GM18505 (cell line): ENCODE data around the gene ETV6.
"Not testable (repeated sequence)": the region's sequence is repeated elsewhere in the genome, so short reads cannot be mapped to it uniquely, and the experiment has no call there.

Experiments used
- ATAC-seq: cut with Tn5 transposase; IDR thresholded peaks from one replicate; pipeline ENCODE4 v1.9.1; 2021; ENCODE audit not compliant: unreplicated experiment
- POLR2A ChIP-seq: IDR thresholded peaks from 4 replicates; pipeline ENCODE4 v1.6.1; 2011; ENCODE audit warnings: borderline replicate concordance; ENCODE audit not compliant: insufficient read depth, insufficient read length; ENCODE audit errors: extremely low read depth

The ETV6 gene

DNA sequence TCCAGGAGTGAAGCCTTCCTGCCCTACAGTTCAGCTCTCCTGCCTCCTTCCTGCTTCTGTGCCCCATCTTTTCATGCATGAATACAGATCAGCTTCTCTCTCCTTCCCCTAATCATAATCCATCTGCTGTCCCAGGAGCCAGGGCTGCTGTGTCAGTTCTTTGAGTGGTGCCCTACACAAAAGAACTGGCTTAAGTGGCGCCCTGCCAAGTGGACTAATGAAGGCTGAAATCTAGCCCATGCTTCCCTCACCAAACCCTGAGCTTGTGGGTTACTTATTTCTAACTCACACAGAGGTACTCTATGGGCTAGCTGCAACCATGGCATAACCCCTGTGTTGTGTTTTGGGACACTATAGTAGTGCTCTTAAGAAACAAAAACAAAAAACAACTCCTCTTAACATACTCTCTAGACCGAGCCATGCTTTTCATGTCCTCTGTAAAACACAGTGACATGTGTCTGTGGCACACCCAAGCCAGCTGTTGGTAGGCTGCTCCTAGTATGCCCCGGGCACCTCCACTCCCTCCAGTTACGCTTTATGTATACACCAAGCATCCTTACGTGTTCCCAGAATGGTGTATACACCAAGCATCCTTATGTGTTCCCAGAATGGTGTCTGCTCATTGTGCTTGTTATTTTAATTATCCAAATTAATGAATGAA, 19.3 kb upstream of the ETV6 start:
- no peak for TF ChIP-seq POLR2A
- no peak for ATAC-seq

GRCh38 chr12:11631288-11631687, 18.2 kb upstream of the ETV6 start:
- ATAC-seq = no peak
- TF ChIP-seq POLR2A = no peak

DNA sequence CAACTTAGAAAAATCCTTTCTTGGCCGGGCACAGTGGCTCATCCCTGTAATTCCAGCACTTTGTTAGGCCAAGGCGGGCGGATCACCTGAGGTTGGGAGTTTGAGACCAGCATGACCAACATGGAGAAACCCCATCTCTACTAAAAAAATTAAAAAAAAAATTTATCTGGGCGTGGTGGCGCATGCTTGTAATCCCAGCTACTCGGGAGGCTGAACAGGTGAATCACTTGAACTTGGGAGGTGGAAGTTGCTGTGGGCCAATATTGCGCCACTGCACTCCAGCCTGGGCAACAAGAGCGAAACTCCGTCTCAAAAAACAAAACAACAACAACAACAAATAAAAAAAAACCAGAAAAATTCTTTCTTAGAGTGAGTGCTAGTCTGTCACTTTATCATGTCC, 17.6 kb upstream of the ETV6 start:
- ATAC-seq = not testable (repeated sequence)

DNA sequence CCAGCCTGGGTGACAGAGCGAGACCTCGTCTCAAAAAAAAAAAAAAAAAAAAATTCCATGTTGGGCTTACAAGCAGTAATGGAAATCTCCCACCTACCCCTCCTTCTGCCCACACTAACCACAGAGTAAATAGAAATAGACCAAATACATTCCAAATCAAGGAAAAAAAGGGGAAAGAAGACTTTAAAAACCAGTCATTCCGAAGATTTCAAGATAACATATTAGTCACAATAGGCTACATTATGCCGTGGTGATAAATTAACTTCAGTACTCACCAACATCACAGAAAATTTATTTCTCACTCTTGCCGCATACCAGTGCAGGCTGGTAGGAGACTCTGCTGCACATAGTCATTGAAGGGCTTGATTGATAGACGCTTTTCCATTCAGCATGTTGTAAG, 15.5 kb upstream of the ETV6 start:
- no peak for ATAC-seq
- no peak for TF ChIP-seq POLR2A

- no peak for TF ChIP-seq POLR2A
- ATAC-seq = no peak
Observed at GRCh38 chr12:11635341-11635740, 14.1 kb upstream of the ETV6 start.

DNA sequence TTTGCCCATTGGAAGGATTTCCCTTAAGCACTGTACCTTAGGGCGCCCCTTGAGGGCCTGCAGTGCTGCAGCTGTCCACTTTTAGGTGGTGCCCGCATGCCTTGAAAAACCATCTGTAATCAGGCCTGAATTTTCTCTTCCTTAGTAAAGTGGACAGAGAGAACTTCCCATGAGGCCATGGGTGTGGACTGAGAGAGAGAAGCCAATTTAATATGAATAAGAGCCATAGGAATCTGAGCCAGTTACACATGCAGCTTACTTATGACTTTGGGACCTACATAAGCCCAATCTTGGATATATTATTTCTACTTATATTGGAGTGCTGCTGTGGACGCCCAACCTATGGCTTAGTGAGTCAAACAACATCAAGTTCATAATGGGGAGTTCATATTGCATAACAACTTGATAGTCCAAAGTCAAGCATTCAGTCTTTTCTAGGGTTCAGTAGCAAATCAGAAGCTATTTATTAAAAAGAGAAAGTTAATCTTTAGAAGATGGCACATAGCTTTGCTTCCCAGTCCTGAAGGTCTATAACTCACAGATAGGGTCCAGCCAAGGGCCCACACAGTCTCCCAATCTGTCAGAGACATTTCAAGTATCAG, 11.1 kb upstream of the ETV6 start:
- no peak for ATAC-seq
- no peak for TF ChIP-seq POLR2A

- TF ChIP-seq POLR2A = no peak
- no peak for ATAC-seq
Observed at GRCh38 chr12:11639454-11639853, 10.0 kb upstream of the ETV6 start.

DNA sequence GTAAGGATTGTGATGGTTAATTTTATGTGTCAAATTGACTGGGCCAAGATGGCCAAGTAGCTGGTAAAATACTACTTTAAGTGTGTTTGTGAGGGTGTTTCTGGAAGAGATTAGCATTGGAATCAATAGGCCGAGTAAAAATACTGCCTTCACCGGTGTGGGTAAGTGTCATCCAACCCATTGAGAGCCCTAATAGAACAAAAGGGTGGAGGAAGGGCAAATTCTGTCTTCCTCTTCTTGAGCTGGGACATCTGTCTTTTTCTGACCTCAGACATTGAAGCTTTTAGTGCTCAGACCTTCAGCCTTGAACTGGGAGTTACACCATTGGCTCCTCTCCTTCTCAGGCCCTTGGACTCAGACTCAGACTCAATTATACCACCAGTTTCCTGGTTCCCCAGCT, 8.0 kb upstream of the ETV6 start:
- no peak for TF ChIP-seq POLR2A
- no peak for ATAC-seq

GRCh38 chr12:11642785-11643184, 6.7 kb upstream of the ETV6 start:
- no peak for ATAC-seq

DNA sequence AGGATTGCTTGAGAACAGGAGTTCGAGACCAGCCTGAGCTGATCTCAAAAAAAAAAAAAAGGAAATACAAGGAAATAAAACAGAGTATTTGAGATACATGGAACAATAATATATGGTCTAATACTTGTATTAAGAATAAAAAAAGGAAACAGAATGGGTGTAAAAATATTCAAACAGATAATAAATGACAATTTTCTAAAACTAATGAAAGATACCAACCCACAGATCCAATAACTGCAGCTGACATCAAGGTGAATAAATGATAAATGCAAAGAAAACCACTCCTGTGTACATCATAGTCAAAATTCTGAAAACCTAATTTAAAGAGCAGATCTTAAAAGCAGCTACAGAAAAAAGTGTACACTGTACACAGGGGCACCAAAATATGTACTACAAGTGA, 4.1 kb upstream of the ETV6 start:
- TF ChIP-seq POLR2A = no peak
- no peak for ATAC-seq

More at GRCh38 chr12:11642785-11643184, 6.7 kb upstream of the ETV6 start:
- no peak for TF ChIP-seq POLR2A

- ATAC-seq = peak; percentile 32
- peak; percentile 63 for TF ChIP-seq POLR2A
Observed at GRCh38 chr12:11648514-11649412, 711 bp upstream of the ETV6 start.

DNA sequence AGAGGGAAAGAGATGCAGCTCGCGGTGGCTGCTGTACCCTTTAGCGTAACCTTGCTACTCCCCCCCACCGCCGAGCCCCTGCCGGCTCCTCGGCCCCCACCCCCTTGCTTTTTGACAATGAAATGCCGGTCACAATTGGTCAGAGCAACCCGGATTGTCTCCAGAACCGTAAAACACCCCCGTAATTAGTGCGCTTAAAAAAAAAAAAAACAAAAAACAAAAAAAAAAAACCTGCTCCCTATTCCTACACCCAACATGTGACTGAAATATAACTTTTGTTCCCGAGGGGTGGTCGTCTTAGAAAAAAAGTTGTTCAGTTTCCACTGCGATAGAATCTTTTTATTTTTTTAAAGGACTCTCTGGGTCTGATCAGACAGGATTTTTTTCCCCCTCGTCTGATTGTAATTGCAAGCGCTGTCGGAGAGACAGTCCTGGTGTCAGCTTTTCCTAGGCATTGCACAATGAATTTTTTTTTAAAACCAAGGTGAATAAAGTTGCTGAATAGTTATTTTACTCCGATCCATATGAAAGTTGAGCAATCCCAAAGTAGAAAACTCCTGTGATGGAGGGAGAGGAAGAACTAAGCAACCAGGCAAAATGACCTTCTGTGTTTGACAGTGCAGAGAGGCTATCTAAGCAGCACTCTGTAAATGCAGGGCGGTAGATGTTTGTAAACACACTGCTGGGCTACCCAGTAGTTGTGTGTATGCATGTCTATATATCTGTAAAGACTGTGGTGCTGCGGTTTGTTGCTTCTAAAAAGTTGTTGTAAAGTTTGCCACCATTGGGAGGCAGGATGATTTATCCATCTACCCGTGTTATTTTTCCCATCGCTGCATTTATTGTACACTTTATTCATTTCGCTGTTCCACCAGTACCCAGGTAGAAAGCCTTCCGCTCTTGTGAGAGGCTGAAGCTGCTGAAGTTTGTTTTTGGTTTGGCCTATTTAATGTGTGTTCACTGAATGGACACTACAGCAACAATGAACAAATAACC, 1.1 kb downstream of the ETV6 start:
- peak; percentile 50 for TF ChIP-seq POLR2A
- no peak for ATAC-seq

DNA sequence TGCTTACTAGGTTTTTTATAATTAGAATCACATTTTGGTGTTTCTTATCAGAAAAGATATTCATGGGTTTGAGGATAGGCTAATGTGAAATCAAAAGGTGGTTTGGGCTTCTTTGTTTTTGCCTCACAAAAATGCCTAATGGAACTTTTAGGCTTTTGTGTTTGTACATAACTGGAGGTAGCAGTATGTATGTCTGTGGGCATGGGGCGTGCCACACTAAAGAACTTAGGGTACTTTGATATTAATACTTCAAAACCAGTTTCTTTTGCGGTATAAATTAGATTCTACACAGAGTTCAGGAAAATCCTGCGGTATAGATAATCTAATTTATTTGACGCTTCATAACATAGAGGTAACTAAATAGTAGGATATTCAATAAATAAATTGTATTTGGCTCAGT, 1.9 kb downstream of the ETV6 start:
- no peak for TF ChIP-seq POLR2A
- no peak for ATAC-seq
